Ishikawa (cell line): ENCODE measurements around the gene ZMIZ1.

Experiments used
- CREB1 ChIP-seq: IDR thresholded peaks from 2 replicates; pipeline ENCODE4 v1.6.1; 2012; ENCODE audit warnings: low read depth
- EGR1 ChIP-seq: IDR thresholded peaks from 2 replicates; pipeline ENCODE4 v1.6.1; 2012
- EP300 ChIP-seq: IDR thresholded peaks from 2 replicates; pipeline ENCODE4 v1.6.1; 2012; ENCODE audit warnings: borderline replicate concordance
- MAX ChIP-seq: IDR thresholded peaks from 2 replicates; pipeline ENCODE4 v1.6.1; 2012
- NFIC ChIP-seq: IDR thresholded peaks from 2 replicates; pipeline ENCODE4 v1.6.1; 2012
- RAD21 ChIP-seq: IDR thresholded peaks from 2 replicates; pipeline ENCODE4 v1.6.1; 2012; ENCODE audit warnings: low read depth
- REST ChIP-seq: IDR thresholded peaks from 2 replicates; pipeline ENCODE4 v1.6.1; 2012; ENCODE audit warnings: low read depth, mild to moderate bottlenecking
- TAF1 ChIP-seq: IDR thresholded peaks from 2 replicates; pipeline ENCODE4 v1.6.1; 2012; ENCODE audit warnings: low read depth, mild to moderate bottlenecking
- TCF12 ChIP-seq: IDR thresholded peaks from 2 replicates; pipeline ENCODE4 v1.6.1; 2012; ENCODE audit warnings: low read depth
- USF1 ChIP-seq: IDR thresholded peaks from 2 replicates; pipeline ENCODE4 v1.6.1; 2012
- YY1 ChIP-seq: IDR thresholded peaks from 2 replicates; pipeline ENCODE4 v1.6.1; 2012; ENCODE audit warnings: low read depth

GRCh38 chr10:79060641-79061255 lies 8.0 kb upstream of the ZMIZ1 start:
- TF ChIP-seq REST (no peak), EGR1 (no peak), RAD21 (no peak), CREB1 (no peak), NFIC (no peak), EP300 (no peak), TAF1 (no peak), YY1 (no peak), MAX (no peak), USF1 (no peak), TCF12 (no peak)
